Left ventricle myocardium inferior (tissue), 1 donor: Measurements from ENCODE around the gene P2RX3. TPM values are rescaled to one million over a fixed set of nuclear protein-coding genes. Genes with fewer than 3 reads are reported as not detected.
"Not testable (repeated sequence)": the region's sequence is repeated elsewhere in the genome, so short reads cannot be mapped to it uniquely, and the experiment has no call there.

Experiments
- DNase-seq: peaks from one replicate; pipeline ENCODE4 v3.0.0-alpha.2; 2020
- H3K27ac ChIP-seq: fragments of 200-600 bp; replicated peaks from 2 replicates; pipeline ENCODE4 v1.8.0; 2021
- H3K27me3 ChIP-seq: fragments of 200-600 bp; 2 replicates; pipeline ENCODE4 v1.8.0; 2021; ENCODE audit warnings: low read depth
- H3K36me3 ChIP-seq: fragments of 200-600 bp; 2 replicates; pipeline ENCODE4 v1.8.0; 2021
- H3K4me1 ChIP-seq: fragments of 200-600 bp; 2 replicates; pipeline ENCODE4 v1.8.0; 2021
- H3K4me3 ChIP-seq: fragments of 200-600 bp; 2 replicates; pipeline ENCODE4 v1.8.0; 2021; ENCODE audit warnings: mild to moderate bottlenecking, moderate library complexity
- H3K9me3 ChIP-seq: fragments of 200-600 bp; replicated peaks from 2 replicates; pipeline ENCODE4 v1.8.0; 2021
- intact Hi-C: fragments of 100-400 bp; cut with micrococcal nuclease; formaldehyde crosslinking; loops from one replicate; pipeline ENCODE4 v1.11.0; 2022
- long read RNA-seq: library from polyadenylated mRNA; unstranded; transcript quantifications from one replicate; pipeline ENCODE4 v2.0.0, GENCODE V29; 2021
- total RNA-seq: library from RNA; stranded (reverse); fragmentation: NEBNext Ultra II Directional; extraction: Animal tissue kit (Norgen Biotek cat#: 25700); gene quantifications from one replicate; pipeline ENCODE4 v1.2.1, GENCODE V29; 2021
- TF ChIP-seq, protein P1 (sequence below): fragments of 200-600 bp; IDR thresholded peaks from 2 replicates; pipeline ENCODE4 v1.8.0; 2021; ENCODE audit warnings: antibody characterized with exemption, mild to moderate bottlenecking, borderline replicate concordance
- donor health status: DM: no; HTN: yes; CAD: no; lungs with severe emphysema.

The P2RX3 gene
- total RNA-seq = 1.4 TPM
- long read RNA-seq, partial matches to known transcripts = 1 of 7 reads
- long read RNA-seq, other reads (novel, unspliced or antisense) = 2 of 7 reads

GRCh38 chr11:57338142-57338541 lies at the start of gene P2RX3:
P2RX3 (plus strand) TSS chr11:57338352; CDS start chr11:57338551, 199 bp downstream.
- peak; percentile 48 for DNase-seq
- H3K4me1 ChIP-seq = peaks cover 28% of the 10 kb centered on the region
- TF ChIP-seq, protein P1, sequence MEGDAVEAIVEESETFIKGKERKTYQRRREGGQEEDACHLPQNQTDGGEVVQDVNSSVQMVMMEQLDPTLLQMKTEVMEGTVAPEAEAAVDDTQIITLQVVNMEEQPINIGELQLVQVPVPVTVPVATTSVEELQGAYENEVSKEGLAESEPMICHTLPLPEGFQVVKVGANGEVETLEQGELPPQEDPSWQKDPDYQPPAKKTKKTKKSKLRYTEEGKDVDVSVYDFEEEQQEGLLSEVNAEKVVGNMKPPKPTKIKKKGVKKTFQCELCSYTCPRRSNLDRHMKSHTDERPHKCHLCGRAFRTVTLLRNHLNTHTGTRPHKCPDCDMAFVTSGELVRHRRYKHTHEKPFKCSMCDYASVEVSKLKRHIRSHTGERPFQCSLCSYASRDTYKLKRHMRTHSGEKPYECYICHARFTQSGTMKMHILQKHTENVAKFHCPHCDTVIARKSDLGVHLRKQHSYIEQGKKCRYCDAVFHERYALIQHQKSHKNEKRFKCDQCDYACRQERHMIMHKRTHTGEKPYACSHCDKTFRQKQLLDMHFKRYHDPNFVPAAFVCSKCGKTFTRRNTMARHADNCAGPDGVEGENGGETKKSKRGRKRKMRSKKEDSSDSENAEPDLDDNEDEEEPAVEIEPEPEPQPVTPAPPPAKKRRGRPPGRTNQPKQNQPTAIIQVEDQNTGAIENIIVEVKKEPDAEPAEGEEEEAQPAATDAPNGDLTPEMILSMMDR = no peak
- H3K4me3 ChIP-seq = peak within 1 kb of the TSS; percentile 51
- intact Hi-C loops = no loop called here
- H3K27me3 ChIP-seq = peaks cover 20% of the 10 kb centered on the region
- no peaks in the 10 kb centered on the region for H3K9me3 ChIP-seq
- peaks cover 13% of the 10 kb centered on the region for H3K36me3 ChIP-seq
- peak within 1 kb of the TSS; percentile 54 for H3K27ac ChIP-seq

GRCh38 chr11:57288771-57289579 lies 49.2 kb upstream of the P2RX3 start:
- no peak for DNase-seq
- Histone ChIP-seq H3K36me3 (no peaks in the 10 kb centered on the region), H3K27ac (peak overlapping the region; percentile 52), H3K4me3 (no peak overlapping the region), H3K9me3 (no peaks in the 10 kb centered on the region), H3K27me3 (no peaks in the 10 kb centered on the region), H3K4me1 (peaks cover 5% of the 10 kb centered on the region)
- intact Hi-C loops = no loop called here
- TF ChIP-seq, protein P1 = no peak

DNA sequence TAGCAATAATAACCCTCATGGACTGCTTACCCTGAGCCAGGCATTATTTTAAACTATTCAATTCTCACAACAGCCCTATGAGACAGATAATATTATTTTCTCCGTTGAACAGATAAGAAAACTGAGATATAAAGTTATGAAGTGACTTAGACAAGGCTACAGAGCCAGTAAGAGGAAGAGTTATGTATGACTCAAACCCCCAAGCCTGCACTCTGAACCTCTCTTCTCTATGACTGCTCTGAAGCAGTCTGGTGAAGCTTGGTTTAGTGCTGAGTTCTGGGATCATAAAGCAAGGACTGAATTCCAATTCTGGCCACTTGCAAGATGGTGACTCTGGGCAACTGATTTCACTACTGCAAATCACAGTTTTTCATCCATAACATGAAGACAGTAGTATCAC lies 47.9 kb upstream of the P2RX3 start:
- Histone ChIP-seq H3K9me3 (no peaks in the 10 kb centered on the region), H3K4me1 (peaks cover 5% of the 10 kb centered on the region), H3K4me3 (no peak overlapping the region), H3K36me3 (no peaks in the 10 kb centered on the region), H3K27me3 (no peaks in the 10 kb centered on the region), H3K27ac (no peak overlapping the region)
- TF ChIP-seq, protein P1 = no peak
- intact Hi-C loops = no loop called here
- no peak for DNase-seq

- Histone ChIP-seq H3K27ac (peak overlapping the region; percentile 12), H3K4me1 (no peaks in the 10 kb centered on the region), H3K36me3 (peaks cover 19% of the 10 kb centered on the region), H3K9me3 (peaks cover 25% of the 10 kb centered on the region), H3K27me3 (no peaks in the 10 kb centered on the region), H3K4me3 (no peak overlapping the region)
- intact Hi-C loops = no loop called here
- TF ChIP-seq, protein P1 = no peak
- no peak for DNase-seq
Observed at GRCh38 chr11:57294225-57295131, 43.7 kb upstream of the P2RX3 start.

DNA sequence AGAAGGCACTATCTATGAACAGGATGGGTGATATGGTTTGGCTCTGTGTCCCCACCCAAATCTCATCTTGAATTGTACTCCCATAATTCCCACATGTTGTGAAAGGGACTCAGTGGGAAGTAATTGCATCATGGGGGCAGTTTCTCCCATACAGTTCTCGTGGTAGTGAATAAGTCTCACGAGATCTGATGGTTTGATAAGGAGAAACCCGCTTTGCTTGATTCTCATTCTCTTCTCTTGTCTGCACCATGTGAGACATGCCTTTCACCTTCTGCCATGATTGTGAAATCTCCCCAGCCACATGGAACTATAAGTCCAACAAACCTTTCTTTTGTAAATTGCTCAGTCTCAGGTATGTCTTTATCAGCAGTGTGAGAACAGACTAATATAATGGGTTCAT lies 41.9 kb upstream of the P2RX3 start:
- H3K4me1 ChIP-seq, H3K27me3 ChIP-seq, intact Hi-C loops, DNase-seq, H3K4me3 ChIP-seq, H3K27ac ChIP-seq: not testable (repeated sequence)
- H3K9me3 ChIP-seq = peaks cover 39% of the 10 kb centered on the region
- peaks cover 36% of the 10 kb centered on the region for H3K36me3 ChIP-seq
